SK-N-SH treated with all-trans-retinoic acid at 6 μM for 48 hours (cell line): ENCODE measurements around the gene TMEM178B.

Experiments used
- ESRRG ChIP-seq: fragments of 250-450 bp; sonication (Bioruptor Pico); IDR thresholded peaks from 2 replicates; pipeline ENCODE4 v1.6.1; 2021; ENCODE audit warnings: mild to moderate bottlenecking
- RARB ChIP-seq: fragments of 250-450 bp; sonication (Bioruptor Pico); IDR thresholded peaks from 2 replicates; pipeline ENCODE4 v1.8.0; 2021; ENCODE audit warnings: mild to moderate bottlenecking, moderate library complexity
- TOX ChIP-seq: fragments of 250-450 bp; sonication (Bioruptor Pico); IDR thresholded peaks from 2 replicates; pipeline ENCODE4 v1.8.0; 2021; ENCODE audit warnings: mild to moderate bottlenecking, moderate library complexity, borderline replicate concordance
- ZNF70 ChIP-seq: fragments of 450-650 bp; formaldehyde crosslinking; IDR thresholded peaks from 2 replicates; pipeline ENCODE4 v1.5.0; 2020; ENCODE audit warnings: mild to moderate bottlenecking, moderate library complexity
- ZNF8 ChIP-seq: fragments of 450-650 bp; formaldehyde crosslinking; IDR thresholded peaks from 2 replicates; pipeline ENCODE4 v1.5.0; 2020; ENCODE audit warnings: mild to moderate bottlenecking, moderate library complexity

- TF ChIP-seq RARB (CRISPR knock-in tag) (no peak), ESRRG (CRISPR knock-in tag) (no peak), ZNF70 (CRISPR knock-in tag) (no peak), ZNF8 (no peak), TOX (CRISPR knock-in tag) (no peak)
Observed at GRCh38 chr7:141375442-141375841, 301.6 kb downstream of the TMEM178B start.
